GM10266 (cell line): ENCODE measurements around the gene PFKL.
"Not testable (repeated sequence)": the region's sequence is repeated elsewhere in the genome, so short reads cannot be mapped to it uniquely, and the experiment has no call there.

Experiments used
- DNase-seq: peaks from one replicate; pipeline ENCODE4 v3.0.0; 2012; ENCODE audit errors: extremely low spot score
- CTCF ChIP-seq: IDR thresholded peaks from 2 replicates; pipeline ENCODE4 v1.5.1; 2012; ENCODE audit warnings: mild to moderate bottlenecking, low read depth; ENCODE audit not compliant: control insufficient read depth, insufficient read depth; ENCODE audit errors: missing control alignments

Gene PFKL

GRCh38 chr21:44279354-44280260, 20.2 kb upstream of the PFKL start:
- no peak for DNase-seq
- no peak for TF ChIP-seq CTCF

- no peak for TF ChIP-seq CTCF
- DNase-seq: no peak
These were observed 18.1 kb upstream of the PFKL start for GRCh38 chr21:44281801-44282200.

- TF ChIP-seq CTCF: no peak
These were observed 17.5 kb upstream of the PFKL start for GRCh38 chr21:44282370-44282769.

GRCh38 chr21:44283211-44283785, 16.6 kb upstream of the PFKL start:
- DNase-seq: not testable (repeated sequence)

More at GRCh38 chr21:44282370-44282769, 17.5 kb upstream of the PFKL start:
- DNase-seq: no peak

GRCh38 chr21:44283948-44284347, 15.9 kb upstream of the PFKL start:
- no peak for TF ChIP-seq CTCF
- DNase-seq: no peak

GRCh38 chr21:44285138-44285992, 14.5 kb upstream of the PFKL start, which contains the start of gene AIRE:
Gene AIRE (plus strand): TSS chr21:44285876. CDS start chr21:44286007, 131 bp downstream.
- no peak for DNase-seq
- no peak for TF ChIP-seq CTCF

- no peak for TF ChIP-seq CTCF
- no peak for DNase-seq
These were observed 13.7 kb upstream of the PFKL start for GRCh38 chr21:44286086-44286715.
